ENCODE results near the gene OLFML2B.

DNA sequence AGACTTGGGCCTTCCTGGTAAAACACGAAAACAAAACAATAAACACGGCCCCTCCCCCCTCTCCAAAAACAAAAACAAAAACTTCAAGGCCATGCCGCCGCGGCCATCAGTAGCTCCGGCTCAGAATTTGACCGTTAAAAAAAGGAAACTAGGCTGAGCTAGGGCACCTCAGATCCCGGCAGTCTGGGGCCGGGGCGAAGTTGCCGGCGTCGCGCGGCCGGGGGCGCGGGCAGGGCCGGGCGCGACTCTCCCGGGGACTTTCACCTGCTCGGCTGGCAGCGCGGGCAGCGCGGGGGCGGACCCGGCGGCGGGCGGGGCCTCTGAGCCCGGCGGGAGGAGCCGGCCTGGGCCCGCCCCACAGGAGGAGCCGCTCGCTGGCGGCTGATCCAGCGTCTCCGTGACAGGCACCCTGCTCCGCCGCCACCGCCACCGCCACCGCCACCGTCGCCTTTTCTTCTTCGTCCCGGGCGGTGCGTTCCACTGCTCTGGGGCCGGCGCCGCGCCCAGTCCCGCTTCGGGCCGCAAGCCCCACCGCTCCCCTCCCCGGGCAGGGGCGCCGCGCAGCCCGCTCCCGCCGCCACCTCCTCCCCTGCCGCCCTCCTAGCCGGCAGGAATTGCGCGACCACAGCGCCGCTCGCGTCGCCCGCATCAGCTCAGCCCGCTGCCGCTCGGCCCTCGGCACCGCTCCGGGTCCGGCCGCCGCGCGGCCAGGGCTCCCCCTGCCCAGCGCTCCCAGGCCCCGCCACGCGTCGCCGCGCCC is 45.8 kb upstream of the OLFML2B start, which contains the start of gene NOS1AP:
- TF ChIP-seq EZH2 (IDR thresholded peaks at IDR 0.05; ENCODE audit: borderline replicate concordance, low read depth, low read length, severe bottlenecking) = no peak
- TF ChIP-seq, protein P1, sequence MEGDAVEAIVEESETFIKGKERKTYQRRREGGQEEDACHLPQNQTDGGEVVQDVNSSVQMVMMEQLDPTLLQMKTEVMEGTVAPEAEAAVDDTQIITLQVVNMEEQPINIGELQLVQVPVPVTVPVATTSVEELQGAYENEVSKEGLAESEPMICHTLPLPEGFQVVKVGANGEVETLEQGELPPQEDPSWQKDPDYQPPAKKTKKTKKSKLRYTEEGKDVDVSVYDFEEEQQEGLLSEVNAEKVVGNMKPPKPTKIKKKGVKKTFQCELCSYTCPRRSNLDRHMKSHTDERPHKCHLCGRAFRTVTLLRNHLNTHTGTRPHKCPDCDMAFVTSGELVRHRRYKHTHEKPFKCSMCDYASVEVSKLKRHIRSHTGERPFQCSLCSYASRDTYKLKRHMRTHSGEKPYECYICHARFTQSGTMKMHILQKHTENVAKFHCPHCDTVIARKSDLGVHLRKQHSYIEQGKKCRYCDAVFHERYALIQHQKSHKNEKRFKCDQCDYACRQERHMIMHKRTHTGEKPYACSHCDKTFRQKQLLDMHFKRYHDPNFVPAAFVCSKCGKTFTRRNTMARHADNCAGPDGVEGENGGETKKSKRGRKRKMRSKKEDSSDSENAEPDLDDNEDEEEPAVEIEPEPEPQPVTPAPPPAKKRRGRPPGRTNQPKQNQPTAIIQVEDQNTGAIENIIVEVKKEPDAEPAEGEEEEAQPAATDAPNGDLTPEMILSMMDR (IDR thresholded peaks at IDR 0.05; ENCODE audit: borderline replicate concordance, extremely low read depth, low read length, poor library complexity, severe bottlenecking) = peak; percentile 18
